Measurements from ENCODE around the gene SEC62.

The SEC62 gene, protein sequence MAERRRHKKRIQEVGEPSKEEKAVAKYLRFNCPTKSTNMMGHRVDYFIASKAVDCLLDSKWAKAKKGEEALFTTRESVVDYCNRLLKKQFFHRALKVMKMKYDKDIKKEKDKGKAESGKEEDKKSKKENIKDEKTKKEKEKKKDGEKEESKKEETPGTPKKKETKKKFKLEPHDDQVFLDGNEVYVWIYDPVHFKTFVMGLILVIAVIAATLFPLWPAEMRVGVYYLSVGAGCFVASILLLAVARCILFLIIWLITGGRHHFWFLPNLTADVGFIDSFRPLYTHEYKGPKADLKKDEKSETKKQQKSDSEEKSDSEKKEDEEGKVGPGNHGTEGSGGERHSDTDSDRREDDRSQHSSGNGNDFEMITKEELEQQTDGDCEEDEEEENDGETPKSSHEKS

GRCh38 chr3:169966428-169966950, at the start of gene SEC62:
Gene SEC62, plus strand, starts transcription at chr3:169966807. Its CDS starts 16 bp downstream, at chr3:169966823.
- DNase-seq: peak; percentile 97

DNA sequence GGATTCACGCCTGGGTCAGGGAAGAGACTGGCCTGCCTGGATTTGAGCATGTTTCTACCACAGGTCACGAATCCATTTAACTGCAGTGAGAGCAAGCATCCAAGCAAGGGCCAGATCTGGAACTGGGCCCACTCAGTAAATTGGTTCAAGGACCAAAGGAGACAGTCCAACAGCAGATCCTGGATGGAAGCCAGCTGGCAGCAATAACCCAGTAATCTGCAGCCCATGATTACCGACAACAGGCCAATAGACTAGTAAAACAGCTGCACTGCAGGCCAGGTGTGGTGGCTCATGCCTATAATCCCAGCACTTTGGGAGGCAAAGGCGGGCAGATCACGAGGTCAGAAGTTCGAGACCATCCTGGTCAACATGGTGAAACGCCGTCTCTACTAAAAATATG, 43.4 kb upstream of the SEC62 start:
- DNase-seq: no peak

DNA sequence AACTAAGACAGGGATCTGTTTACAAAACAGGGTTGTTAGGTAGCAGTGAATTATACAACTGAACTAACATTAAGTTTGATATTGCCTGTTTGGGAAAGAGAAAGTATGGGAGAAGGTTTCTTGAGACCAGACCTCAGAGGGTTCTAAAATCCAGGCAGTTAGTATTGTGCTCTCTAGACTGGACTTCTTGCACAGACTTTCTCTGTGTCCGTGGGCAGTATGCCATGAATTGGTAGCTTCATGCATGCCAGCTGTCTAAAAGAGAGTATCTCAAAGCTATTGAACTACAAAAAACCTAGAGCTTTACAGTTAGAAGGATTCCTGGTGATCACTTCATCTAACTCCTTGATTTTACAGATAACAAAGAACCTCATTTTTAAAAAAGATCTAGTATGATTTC, 42.8 kb upstream of the SEC62 start:
- no peak for DNase-seq

GRCh38 chr3:169929830-169930519, 36.6 kb upstream of the SEC62 start:
- DNase-seq: no peak

DNA sequence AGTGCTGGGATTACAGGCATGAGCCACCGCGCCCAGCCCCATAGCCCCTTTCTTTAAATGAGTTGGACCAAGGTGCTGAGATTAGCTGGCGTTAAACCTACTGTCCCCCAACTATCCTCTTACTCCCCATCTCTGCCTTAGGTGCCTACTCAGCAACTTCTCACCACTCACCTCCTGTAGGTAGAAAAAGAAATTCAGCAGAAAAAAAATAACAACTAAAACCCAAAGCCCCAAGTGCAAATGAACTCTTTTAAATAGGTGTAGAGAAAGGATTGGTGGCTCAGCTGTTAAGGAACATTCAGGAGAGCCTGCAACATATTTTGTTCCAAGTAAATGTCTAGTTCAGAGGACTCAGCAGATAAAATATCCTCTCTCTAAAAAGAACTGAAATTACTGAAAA, 35.8 kb upstream of the SEC62 start:
- no peak for DNase-seq

DNA sequence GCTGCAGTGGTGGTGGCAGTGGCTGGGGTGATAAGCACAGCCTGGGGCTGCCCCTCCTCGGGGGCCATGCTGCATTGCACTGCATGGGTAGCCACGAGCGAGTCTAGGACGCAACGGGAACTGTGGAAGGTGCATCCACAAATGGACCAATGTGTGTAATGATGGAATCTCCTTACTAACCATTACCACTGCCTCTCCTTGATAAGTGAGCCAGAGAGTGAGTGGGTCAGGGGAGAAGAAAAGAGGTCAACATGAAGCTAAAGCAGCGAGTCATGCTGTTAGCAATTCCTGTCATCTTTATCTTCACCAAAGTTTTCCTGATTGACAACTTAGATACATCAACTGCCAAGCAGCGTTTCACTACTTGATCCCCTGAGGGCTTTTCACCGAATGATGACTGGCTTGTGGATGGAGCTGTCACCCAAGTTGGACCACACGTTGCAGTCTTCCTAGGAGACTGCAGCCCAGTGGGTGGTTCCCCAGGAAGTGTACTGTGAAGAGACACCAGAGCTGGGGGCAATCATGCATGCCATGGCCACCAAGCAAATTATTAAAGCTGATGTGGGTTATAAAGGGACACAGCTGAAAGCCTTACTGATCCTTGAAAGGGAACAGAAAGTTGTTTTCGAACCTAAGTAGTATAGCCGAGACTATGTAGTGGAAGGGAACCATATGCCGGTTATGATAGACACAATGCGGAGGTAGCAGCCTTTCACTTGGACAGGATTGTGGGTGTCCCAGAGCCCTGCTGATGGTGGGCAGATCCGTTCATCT, 34.7 kb upstream of the SEC62 start:
- no peak for DNase-seq

GRCh38 chr3:169939320-169939719, 27.3 kb upstream of the SEC62 start:
- no peak for DNase-seq

DNA sequence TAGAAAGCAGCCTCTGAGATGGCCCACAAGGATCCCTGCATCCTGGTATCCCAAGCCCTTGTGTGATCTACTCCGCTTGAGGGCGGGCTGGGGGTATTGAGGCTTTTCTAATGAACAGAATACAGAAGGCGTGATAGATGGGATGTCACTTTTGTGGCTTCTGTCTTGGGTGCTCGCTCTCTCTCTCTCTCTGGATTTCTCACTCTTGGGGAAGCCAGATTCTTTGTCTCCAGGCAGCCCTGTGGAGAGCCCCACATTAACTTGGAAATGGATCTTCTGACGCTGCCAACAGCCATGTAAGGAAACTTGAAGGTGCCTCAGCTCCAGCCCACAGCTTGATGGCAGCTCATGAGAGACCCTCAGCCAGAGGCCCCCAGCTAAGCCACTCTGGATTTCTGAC, 26.9 kb upstream of the SEC62 start:
- no peak for DNase-seq

DNA sequence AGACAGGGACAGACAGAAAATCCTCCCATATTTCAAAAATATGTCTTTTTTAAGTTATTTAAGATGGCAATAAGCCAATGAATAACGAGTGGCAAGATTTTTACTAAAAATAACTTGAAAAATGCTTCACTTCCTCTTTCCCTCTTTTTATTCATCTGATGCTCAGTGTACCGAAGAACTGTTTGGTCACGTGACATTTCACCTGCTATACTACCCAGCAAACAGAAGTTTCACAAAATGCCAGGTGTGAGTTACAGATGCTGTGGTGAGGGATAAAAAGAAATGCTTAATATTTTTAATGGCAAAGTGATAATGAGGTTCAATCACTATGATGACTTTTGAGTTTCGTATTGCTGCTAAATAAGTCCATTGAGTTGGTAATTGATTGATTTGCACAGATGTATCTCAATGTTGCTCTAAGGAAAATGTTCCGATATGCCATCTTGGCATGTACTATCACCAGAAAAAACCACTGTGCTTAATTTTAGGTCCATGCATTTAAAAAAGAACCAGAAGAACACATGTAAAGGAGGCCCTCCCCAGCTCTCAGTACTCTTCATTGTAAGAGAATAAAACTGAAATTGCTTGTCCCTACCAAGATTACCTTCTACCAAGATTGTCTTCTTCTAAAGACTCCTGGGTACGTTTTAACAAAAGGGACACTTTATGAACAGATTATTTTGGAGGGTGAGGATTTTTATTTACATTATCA, 26.0 kb upstream of the SEC62 start:
- DNase-seq: no peak

DNA sequence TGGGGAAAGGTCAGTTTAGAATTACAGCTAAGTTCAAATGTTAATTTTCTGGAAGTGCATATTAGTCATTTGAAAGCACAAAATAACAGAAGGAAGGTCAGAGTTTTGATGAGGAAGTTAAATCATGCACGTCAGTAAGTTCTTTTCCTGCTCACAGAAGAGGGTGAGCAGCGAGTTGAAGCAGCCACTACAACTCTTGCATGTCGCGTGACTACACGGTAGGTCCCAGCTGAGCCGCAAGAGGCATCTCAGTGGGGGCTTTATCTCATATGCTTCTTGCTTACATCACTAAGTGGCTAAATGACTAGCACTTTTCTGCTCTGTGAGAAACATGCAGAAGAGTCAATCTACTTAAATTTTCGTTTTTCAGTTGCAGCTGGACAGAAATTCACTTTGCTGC, 21.3 kb upstream of the SEC62 start:
- no peak for DNase-seq

DNA sequence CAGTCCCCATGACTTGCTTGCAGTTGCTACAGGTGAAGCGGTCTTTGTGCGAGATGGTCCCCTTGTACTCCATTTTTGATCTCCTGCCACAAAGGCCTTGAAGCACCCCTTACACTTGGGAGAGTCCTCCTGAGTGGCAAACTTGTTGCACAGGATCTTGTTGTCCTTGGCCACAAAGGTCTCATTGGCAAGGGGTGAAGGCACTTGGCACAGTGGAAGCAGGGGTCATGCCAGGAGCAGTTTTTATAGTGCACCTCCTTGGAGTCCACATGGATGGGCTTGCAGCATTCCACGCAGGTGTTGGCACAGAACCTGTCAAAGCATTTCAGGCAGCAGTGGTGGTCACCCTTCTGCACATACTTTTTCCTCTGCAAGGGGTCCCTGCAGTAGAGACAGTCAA, 20.3 kb upstream of the SEC62 start:
- DNase-seq: no peak

DNA sequence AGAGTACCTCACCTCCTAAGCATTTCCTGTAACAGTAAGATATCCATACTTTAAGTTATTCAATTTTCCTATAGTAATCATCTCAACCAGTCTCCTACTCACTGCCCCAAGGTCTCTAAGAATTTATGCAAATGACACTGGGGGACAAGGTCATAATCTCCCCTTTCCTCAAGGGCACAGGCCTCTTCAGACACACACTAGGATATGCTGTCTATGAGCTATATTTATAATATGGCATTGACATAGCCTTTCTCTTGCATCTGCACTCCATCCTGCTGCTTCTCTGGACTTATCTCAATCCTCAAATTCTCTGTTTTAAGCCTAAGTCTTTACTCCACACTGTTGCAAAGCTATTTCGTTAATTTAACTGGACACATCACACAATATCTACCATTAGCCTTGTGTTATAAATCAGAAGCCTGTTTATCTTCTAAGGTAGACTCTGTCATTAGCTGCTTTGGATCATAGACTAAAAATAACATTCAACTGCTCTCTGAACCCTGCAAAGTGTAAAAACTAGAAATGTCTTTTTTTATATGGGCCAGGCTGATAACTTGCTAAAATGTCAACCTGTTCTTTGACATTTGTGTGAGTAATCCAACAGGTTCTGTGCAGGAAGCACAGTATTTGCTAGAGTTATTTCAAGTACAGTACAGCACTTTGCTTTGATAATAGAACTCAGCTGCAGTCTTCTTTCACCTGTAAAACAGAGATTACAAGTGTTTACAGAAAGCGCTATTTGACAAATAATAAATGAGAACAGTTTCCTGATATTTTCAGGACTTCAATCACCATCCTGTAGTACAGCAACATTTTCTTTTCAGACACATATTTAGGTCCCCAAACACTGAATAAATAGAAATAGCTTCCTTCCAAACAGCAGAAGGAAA, 17.8 kb upstream of the SEC62 start:
- DNase-seq: no peak

GRCh38 chr3:169952045-169952444, 14.6 kb upstream of the SEC62 start:
- DNase-seq: no peak

- DNase-seq: no peak
Observed at GRCh38 chr3:169953462-169954141, 13.0 kb upstream of the SEC62 start.

GRCh38 chr3:169954142-169954756, 12.4 kb upstream of the SEC62 start:
- DNase-seq: no peak

GRCh38 chr3:169955406-169955805, 11.2 kb upstream of the SEC62 start:
- no peak for DNase-seq

GRCh38 chr3:169964176-169964575, 2.4 kb upstream of the SEC62 start:
- no peak for DNase-seq

GRCh38 chr3:169965562-169966427, 812 bp upstream of the SEC62 start:
- DNase-seq: no peak
